Right kidney (tissue), 1 donor: ENCODE measurements around the gene PSMC3IP.
"Not testable (repeated sequence)": the region's sequence is repeated elsewhere in the genome, so short reads cannot be mapped to it uniquely, and the experiment has no call there.

Source experiments
- DNase-seq: peaks from one replicate; pipeline ENCODE4 v3.0.0-alpha.2; 2016

The PSMC3IP gene

GRCh38 chr17:42541041-42541833 is 36.3 kb downstream of the PSMC3IP start:
- DNase-seq = no peak

GRCh38 chr17:42540558-42540957 is 37.0 kb downstream of the PSMC3IP start:
- DNase-seq = not testable (repeated sequence)

- DNase-seq = no peak
Measured at GRCh38 chr17:42538482-42538881, 39.0 kb downstream of the PSMC3IP start.

GRCh38 chr17:42537826-42538451 is 39.6 kb downstream of the PSMC3IP start:
- no peak for DNase-seq

GRCh38 chr17:42537156-42537805 is 40.2 kb downstream of the PSMC3IP start:
- no peak for DNase-seq

- DNase-seq = peak; percentile 68
Measured at GRCh38 chr17:42536372-42537155, 41.0 kb downstream of the PSMC3IP start.

- DNase-seq = peak; percentile 78
Measured at GRCh38 chr17:42536048-42536371, 41.5 kb downstream of the PSMC3IP start, which contains the start of gene NAGLU. TSS of gene NAGLU (plus strand) at chr17:42536241. CDS start at chr17:42536273, 32 bp downstream.

- DNase-seq = no peak
Measured at GRCh38 chr17:42535155-42536047, 42.1 kb downstream of the PSMC3IP start.

GRCh38 chr17:42531455-42532354 is 45.8 kb downstream of the PSMC3IP start:
- DNase-seq = peak; percentile 70

- DNase-seq = no peak
Measured at GRCh38 chr17:42530952-42531454, 46.5 kb downstream of the PSMC3IP start.

- no peak for DNase-seq
Measured at GRCh38 chr17:42529061-42529460, 48.5 kb downstream of the PSMC3IP start.

- DNase-seq = no peak
Measured at GRCh38 chr17:42527932-42528331, 49.6 kb downstream of the PSMC3IP start.

GRCh38 chr17:42526031-42526444 is 51.5 kb downstream of the PSMC3IP start:
- DNase-seq = no peak

GRCh38 chr17:42525221-42525620 is 52.3 kb downstream of the PSMC3IP start:
- no peak for DNase-seq

GRCh38 chr17:42522798-42523278 is 54.7 kb downstream of the PSMC3IP start:
- no peak for DNase-seq
